Measurements from ENCODE around the gene MEPE.

MEPE gene

DNA sequence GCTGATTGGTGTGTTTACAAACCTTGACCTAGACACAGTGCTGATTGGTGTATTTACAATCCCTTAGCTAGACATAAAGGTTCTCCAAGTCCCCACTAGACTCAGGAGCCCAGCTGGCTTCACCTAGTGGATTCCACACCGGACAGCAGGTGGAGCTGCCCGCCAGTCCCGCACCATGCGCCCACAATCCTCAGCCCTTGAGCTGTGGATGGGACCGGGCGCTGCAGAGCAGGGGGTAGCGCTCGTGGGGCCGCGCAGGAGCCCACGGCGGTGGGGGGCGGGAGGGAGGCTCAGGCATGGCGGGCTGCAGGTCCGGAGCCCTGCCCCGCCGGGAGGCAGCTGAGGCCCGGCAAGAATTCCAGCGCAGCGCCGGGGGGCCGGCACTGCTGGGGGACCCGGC is 30.7 kb downstream of the MEPE start:
- Histone ChIP-seq H3K4me1 (no peaks in the 10 kb centered on the region), H3K27me3 (no peaks in the 10 kb centered on the region), H3K4me3 (ENCODE audit: low read depth, low read length) (no peak overlapping the region), H3K36me3 (no peaks in the 10 kb centered on the region), H3K9me3 (no peaks in the 10 kb centered on the region; the same call in 1 of the 2 replicates)
- DNase-seq, result peak; percentile 17
- 0 out of 2 replicates have a peak, but pooled peaks have one; percentile 9 for TF ChIP-seq CTCF (IDR thresholded peaks at IDR 0.05; ENCODE audit: low read depth, low read length)

- TF ChIP-seq CTCF (IDR thresholded peaks at IDR 0.05; ENCODE audit: low read depth, low read length), result no peak
- Histone ChIP-seq H3K36me3 (no peaks in the 10 kb centered on the region), H3K4me1 (no peaks in the 10 kb centered on the region), H3K9me3 (no peaks in the 10 kb centered on the region; the same call in 1 of the 2 replicates), H3K4me3 (ENCODE audit: low read depth, low read length) (no peak overlapping the region), H3K27me3 (no peaks in the 10 kb centered on the region)
- no peak for DNase-seq
Observed at GRCh38 chr4:87864321-87864720, 31.6 kb downstream of the MEPE start.

DNA sequence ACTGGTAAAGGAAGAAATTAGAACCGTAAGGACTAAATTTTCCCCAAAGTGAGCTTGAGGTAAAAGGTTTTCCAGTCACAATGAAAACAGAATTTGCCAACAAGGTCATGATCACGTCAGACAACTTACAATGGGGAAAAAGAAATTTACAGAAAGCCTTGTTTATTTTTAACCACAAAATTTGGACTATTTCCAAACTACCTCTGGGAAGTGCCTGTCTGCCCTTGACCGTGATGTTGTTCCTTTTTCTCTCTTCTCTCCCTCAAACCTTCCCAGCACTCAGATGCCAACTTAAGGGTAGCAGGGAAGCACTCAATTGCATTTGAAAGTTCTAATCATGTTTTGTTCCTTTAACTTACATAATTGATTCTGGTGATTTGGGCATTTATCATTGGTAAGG is 32.5 kb downstream of the MEPE start:
- Histone ChIP-seq H3K9me3 (no peaks in the 10 kb centered on the region; the same call in 1 of the 2 replicates), H3K4me1 (no peaks in the 10 kb centered on the region), H3K4me3 (ENCODE audit: low read depth, low read length) (no peak overlapping the region), H3K36me3 (no peaks in the 10 kb centered on the region), H3K27me3 (no peaks in the 10 kb centered on the region)
- no peak for TF ChIP-seq CTCF (IDR thresholded peaks at IDR 0.05; ENCODE audit: low read depth, low read length)
- no peak for DNase-seq

GRCh38 chr4:87865960-87866598 is 33.3 kb downstream of the MEPE start:
- H3K4me1 ChIP-seq, result no peaks in the 10 kb centered on the region
- H3K9me3 ChIP-seq, result no peaks in the 10 kb centered on the region; the same call in 1 of the 2 replicates
- H3K4me3 ChIP-seq (ENCODE audit: low read depth, low read length), result no peak overlapping the region
- TF ChIP-seq CTCF (IDR thresholded peaks at IDR 0.05; ENCODE audit: low read depth, low read length), result no peak
- DNase-seq, result no peak
- H3K36me3 ChIP-seq, result no peaks in the 10 kb centered on the region
- no peaks in the 10 kb centered on the region for H3K27me3 ChIP-seq

- no peak for TF ChIP-seq CTCF (IDR thresholded peaks at IDR 0.05; ENCODE audit: low read depth, low read length)
- peaks cover 4% of the 10 kb centered on the region for H3K27me3 ChIP-seq
- H3K4me1 ChIP-seq, result no peaks in the 10 kb centered on the region
- DNase-seq, result no peak
- no peaks in the 10 kb centered on the region for H3K36me3 ChIP-seq
- no peak overlapping the region for H3K4me3 ChIP-seq (ENCODE audit: low read depth, low read length)
- H3K9me3 ChIP-seq, result no peaks in the 10 kb centered on the region
Observed at GRCh38 chr4:87868522-87868921, 35.8 kb downstream of the MEPE start.

- Histone ChIP-seq H3K27me3 (peaks cover 4% of the 10 kb centered on the region), H3K4me3 (ENCODE audit: low read depth, low read length) (no peak overlapping the region), H3K9me3 (no peaks in the 10 kb centered on the region), H3K4me1 (no peaks in the 10 kb centered on the region), H3K36me3 (no peaks in the 10 kb centered on the region)
- no peak for TF ChIP-seq CTCF (IDR thresholded peaks at IDR 0.05; ENCODE audit: low read depth, low read length)
- DNase-seq, result no peak
Observed at GRCh38 chr4:87872028-87872427, 39.3 kb downstream of the MEPE start.

Measured in BE2C (cell line).